Activated T-cell treated with anti-CD3 and anti-CD28 coated beads, Interleukin-2, amount 50 U/mL, for 1 hour (primary cell): ENCODE measurements around the gene MID2.

Source experiments
- DNase-seq: peaks from one replicate; pipeline ENCODE4 v3.0.0-alpha.2; 2020

Gene MID2

GRCh38 chrX:107968623-107969022, 143.0 kb downstream of the MID2 start:
- no peak for DNase-seq

DNA sequence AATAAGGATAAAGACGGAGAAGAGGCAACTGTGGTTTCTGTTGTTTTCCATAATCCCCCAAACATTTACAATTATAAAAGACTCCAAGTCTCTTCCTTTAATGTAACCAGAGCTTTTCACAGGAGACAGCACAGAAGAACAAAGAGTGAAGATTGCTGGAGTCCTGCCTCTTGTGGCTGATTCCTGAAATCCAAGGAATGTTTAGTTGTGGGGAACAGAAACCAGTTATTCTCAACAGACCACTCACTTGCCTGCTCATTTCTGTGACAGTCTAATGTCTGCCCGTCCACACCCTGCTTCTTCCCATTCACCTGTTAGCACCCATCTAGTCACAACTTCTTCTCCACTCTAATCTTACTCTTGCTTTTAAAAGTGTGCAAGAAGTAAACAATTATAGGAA, 144.4 kb downstream of the MID2 start:
- DNase-seq = no peak

DNA sequence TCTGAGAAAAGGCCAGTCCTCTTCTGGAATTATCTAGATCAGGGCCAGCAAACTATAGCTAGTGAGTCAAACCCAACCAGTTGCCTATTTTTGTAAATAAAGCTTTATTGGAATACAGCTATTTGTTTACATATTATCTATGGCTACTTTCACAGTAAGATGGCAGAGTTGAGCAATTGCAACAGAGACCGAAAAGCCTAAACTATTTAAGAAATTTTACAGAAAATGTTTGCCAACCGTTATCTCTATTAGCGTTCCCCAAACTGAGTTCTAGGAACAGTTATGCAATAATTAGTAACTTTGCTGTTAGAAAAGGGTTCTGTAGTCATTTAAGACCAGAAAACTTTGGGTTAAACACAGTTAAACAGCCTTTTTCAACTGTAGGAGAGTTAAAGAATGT, 146.0 kb downstream of the MID2 start:
- DNase-seq = no peak
